HepG2 (cell line): ENCODE measurements around the gene TARDBP. TPM values are rescaled to one million over a fixed set of nuclear protein-coding genes. Genes with fewer than 3 reads are reported as not detected.

Source experiments
- ATAC-seq: fragments of 200-7000 bp; cut with Tn5 transposase; 3 replicates; pipeline ENCODE4 v1.9.1; 2020; ENCODE audit warnings: mild to moderate bottlenecking, moderate library complexity
- BruUV-seq: library from RNA; stranded (reverse); fragments of 400-500 nt; replicated peaks from 2 replicates; lab custom pipeline; 2021; lab: Mats Ljungman, UMichigan
- CTCF ChIA-PET: fragments of 300-600 bp; formaldehyde crosslinking; extraction: SDS; loops from one replicate; lab custom pipeline; 2021; ENCODE audit warnings: low total read pairs, inconsistent platforms, low intra/inter-chr PET ratio; lab: Yijun Ruan, JAX
- POLR2A ChIA-PET: fragments of 350-600 bp; sonication (Branson Sonifier 250); formaldehyde crosslinking; loops from one replicate; lab custom pipeline; 2020; ENCODE audit warnings: antibody characterized with exemption, inconsistent platforms; lab: Yijun Ruan, JAX
- DNase-seq: peaks from one replicate; pipeline ENCODE4 v3.0.0-alpha.2; 2015; ENCODE audit warnings: low spot score
- FAIRE-seq: peaks from 3 replicates; lab custom pipeline; 2011; peaks lifted over from hg19 to GRCh38; lab: Jason Lieb, UNC
- H2AFZ ChIP-seq: one replicate; pipeline ENCODE4 v1.6.1; 2011; ENCODE audit warnings: low read length, inconsistent platforms
- H3K27ac ChIP-seq: fragments of 300-600 bp; 3 replicates; pipeline ENCODE4 v1.8.0; 2011; ENCODE audit warnings: mixed run types, mild to moderate bottlenecking, mixed read lengths, low read length, inconsistent platforms; ENCODE audit not compliant: insufficient read depth; ENCODE audit errors: extremely low read length
- H3K27me3 ChIP-seq, 2 experiments: fragments of 200-600 bp in 1 of 2; 2 replicates in 1 of 2; 3 replicates in 1 of 2; pipeline versions ENCODE4 v1.6.0 to v1.8.0; 2011; ENCODE audit warnings: low read length in 2 of 2, mild to moderate bottlenecking in 2 of 2, moderate library complexity in 2 of 2, inconsistent platforms in 1 of 2; ENCODE audit not compliant: insufficient read depth in 2 of 2, control insufficient read depth in 1 of 2
- H3K36me3 ChIP-seq, 2 experiments: fragments of 200-600 bp in 1 of 2; replicated peaks in 1 of 2; 2 replicates in 1 of 2; 3 replicates in 1 of 2; pipeline versions ENCODE4 v1.5.1 to v1.8.0; 2011; ENCODE audit warnings: low read length in 2 of 2, inconsistent platforms in 1 of 2; ENCODE audit not compliant: insufficient read depth in 2 of 2, control insufficient read depth in 1 of 2
- H3K4me1 ChIP-seq: 2 replicates; pipeline ENCODE4 v1.5.1; 2012; ENCODE audit warnings: low read length, inconsistent platforms; ENCODE audit not compliant: insufficient read depth
- H3K4me2 ChIP-seq: 2 replicates; pipeline ENCODE4 v1.6.0; 2011; ENCODE audit warnings: low read depth, low read length, inconsistent platforms
- H3K4me3 ChIP-seq, 3 experiments: fragments of 200-600 bp in 1 of 3; sonication (generic), shearing (Covaris generic) in 1 of 3; replicated peaks in 1 of 3; 2 replicates each; pipeline ENCODE4 v1.5.1; 2011 to 2016; ENCODE audit warnings: low read length in 3 of 3, inconsistent platforms in 2 of 3, low read depth in 2 of 3, mild to moderate bottlenecking in 2 of 3, control low read depth in 1 of 3, mixed read lengths in 1 of 3; ENCODE audit not compliant: insufficient read depth in 1 of 3
- H3K79me2 ChIP-seq: one replicate; pipeline ENCODE4 v1.6.1; 2011; ENCODE audit warnings: low read length, inconsistent platforms; ENCODE audit not compliant: insufficient read depth
- H3K9ac ChIP-seq: 2 replicates; pipeline ENCODE4 v1.6.0; 2011; ENCODE audit warnings: mild to moderate bottlenecking, low read depth, low read length, inconsistent platforms; ENCODE audit not compliant: insufficient read depth
- H3K9me3 ChIP-seq: 2 replicates; pipeline ENCODE4 v1.5.1; 2012; ENCODE audit warnings: mild to moderate bottlenecking, low read length
- H4K20me1 ChIP-seq: 2 replicates; pipeline ENCODE4 v1.6.0; 2011; ENCODE audit warnings: inconsistent platforms, mild to moderate bottlenecking, low read length, moderate library complexity; ENCODE audit not compliant: insufficient read depth
- ARNTL ChIP-seq: sonication (generic); formaldehyde crosslinking; IDR thresholded peaks from 2 replicates; pipeline ENCODE4 v1.4.0; 2020; ENCODE audit warnings: mild to moderate bottlenecking, missing genetic modification reagents
- CHD2 ChIP-seq: IDR thresholded peaks from 2 replicates; pipeline ENCODE4 v1.6.1; 2011; ENCODE audit warnings: low read depth, low read length, improper control_type of control experiment
- DNMT3B ChIP-seq: conservative IDR thresholded peaks from 2 replicates; pipeline ENCODE4 v1.6.1; 2016; ENCODE audit warnings: missing biosample characterization, control low read depth
- ELF1 ChIP-seq: sonication (generic); formaldehyde crosslinking; IDR thresholded peaks from 2 replicates; pipeline ENCODE4 v1.4.0; 2020; ENCODE audit warnings: missing genetic modification reagents
- FOXJ3 ChIP-seq: sonication (generic); formaldehyde crosslinking; IDR thresholded peaks from 2 replicates; pipeline ENCODE4 v1.4.0; 2020; ENCODE audit warnings: missing genetic modification reagents, mild to moderate bottlenecking, borderline replicate concordance
- HMGXB3 ChIP-seq: sonication (generic); formaldehyde crosslinking; IDR thresholded peaks from 2 replicates; pipeline ENCODE4 v1.4.0; 2020; ENCODE audit warnings: missing genetic modification reagents, borderline replicate concordance
- MAFF ChIP-seq: IDR thresholded peaks from 2 replicates; pipeline ENCODE4 v1.6.1; 2011; ENCODE audit warnings: low read depth, low read length, improper control_type of control experiment
- MED8 ChIP-seq: sonication (generic); formaldehyde crosslinking; IDR thresholded peaks from 2 replicates; pipeline ENCODE4 v1.8.1; 2023; ENCODE audit warnings: mild to moderate bottlenecking, missing genetic modification reagents; ENCODE audit not compliant: insufficient replicate concordance
- NCOA2 ChIP-seq: sonication (generic); formaldehyde crosslinking; IDR thresholded peaks from 2 replicates; pipeline ENCODE4 v1.8.0; 2022; ENCODE audit warnings: inconsistent platforms
- PPARG ChIP-seq: conservative IDR thresholded peaks from 2 replicates; pipeline ENCODE4 v1.6.1; 2016; ENCODE audit warnings: missing biosample characterization, missing genetic modification reagents
- SCMH1 ChIP-seq: sonication (generic); formaldehyde crosslinking; IDR thresholded peaks from 2 replicates; pipeline ENCODE4 v1.9.0; 2021; ENCODE audit warnings: missing genetic modification reagents, mild to moderate bottlenecking, borderline replicate concordance
- SIX4 ChIP-seq: sonication (generic); formaldehyde crosslinking; IDR thresholded peaks from 2 replicates; pipeline ENCODE4 v1.4.0; 2020; ENCODE audit warnings: missing genetic modification reagents
- SNAPC2 ChIP-seq: sonication (generic); formaldehyde crosslinking; IDR thresholded peaks from 2 replicates; pipeline ENCODE4 v1.8.1; 2022; ENCODE audit warnings: mild to moderate bottlenecking, missing genetic modification reagents
- TFAP4 ChIP-seq: sonication (generic); IDR thresholded peaks from 2 replicates; pipeline ENCODE4 v1.6.1; 2016; ENCODE audit warnings: low read depth, borderline replicate concordance
- THAP8 ChIP-seq: sonication (generic); formaldehyde crosslinking; IDR thresholded peaks from 2 replicates; pipeline ENCODE4 v1.5.1; 2020; ENCODE audit warnings: missing genetic modification reagents, mild to moderate bottlenecking, borderline replicate concordance
- ZMYM3 ChIP-seq: sonication (generic); formaldehyde crosslinking; IDR thresholded peaks from 2 replicates; pipeline ENCODE4 v1.5.1; 2020; ENCODE audit warnings: mild to moderate bottlenecking, missing genetic modification reagents
- ZNF101 ChIP-seq: sonication (generic); formaldehyde crosslinking; IDR thresholded peaks from 2 replicates; pipeline ENCODE4 v1.4.0; 2020; ENCODE audit warnings: mild to moderate bottlenecking, low read depth, missing genetic modification reagents, borderline replicate concordance
- ZNF121 ChIP-seq: sonication (generic); formaldehyde crosslinking; IDR thresholded peaks from 2 replicates; pipeline ENCODE4 v1.5.0; 2020; ENCODE audit warnings: mild to moderate bottlenecking, missing genetic modification reagents
- ZNF263 ChIP-seq: sonication (generic); formaldehyde crosslinking; IDR thresholded peaks from 2 replicates; pipeline ENCODE4 v1.4.0; 2020; ENCODE audit warnings: missing genetic modification reagents
- ZNF350 ChIP-seq: sonication (generic); formaldehyde crosslinking; IDR thresholded peaks from 2 replicates; pipeline ENCODE4 v1.4.0; 2020; ENCODE audit warnings: mild to moderate bottlenecking, low read depth, missing genetic modification reagents, borderline replicate concordance
- ZNF354B ChIP-seq: sonication (generic); formaldehyde crosslinking; IDR thresholded peaks from 2 replicates; pipeline ENCODE4 v1.8.0; 2022; ENCODE audit warnings: mild to moderate bottlenecking, missing genetic modification reagents
- ZNF776 ChIP-seq: sonication (generic); formaldehyde crosslinking; IDR thresholded peaks from 2 replicates; pipeline ENCODE4 v1.4.0; 2020; ENCODE audit warnings: mild to moderate bottlenecking, missing genetic modification reagents
- ZNF780A ChIP-seq: sonication (generic); formaldehyde crosslinking; IDR thresholded peaks from 2 replicates; pipeline ENCODE4 v1.8.0; 2022; ENCODE audit warnings: mild to moderate bottlenecking, missing genetic modification reagents, moderate library complexity
- WGBS: methylation state at CpG from one replicate; pipeline ENCODE4 v1.1.6; 2017; ENCODE audit warnings: low lambda C conversion rate; 5-methylcytosine and 5-hydroxymethylcytosine counted together
- in situ Hi-C: cut with HindIII; loops from 2 replicates; pipeline ENCODE4 v1.10.0; 2017; ENCODE audit warnings: low pct_unique_long_range_greater_than_20kb; ENCODE audit not compliant: extremely low pct_ligation_motif_present
- intact Hi-C: fragments of 100-400 bp; cut with micrococcal nuclease; formaldehyde crosslinking; loops from one replicate; pipeline ENCODE4 v1.10.0; 2022; ENCODE audit not compliant: unreplicated experiment
- polyA plus RNA-seq, 8 experiments: library from polyadenylated mRNA; depleted of rRNA in 3 of 8; stranded (reverse) in 7 of 8; unstranded in 1 of 8; fragments of >200 nt; fragmentation: Illumina TruSeq in 4 of 8; extraction: Trizol in 4 of 8; gene quantifications; 2 replicates each; pipeline versions ENCODE4 v1.2.1 to v1.2.3, GENCODE V29; 2011 to 2016; ENCODE audit warnings: low read depth in 4 of 8, missing spikeins in 1 of 8, mixed read lengths in 1 of 8; ENCODE audit not compliant: insufficient read depth in 1 of 8
- total RNA-seq, 5 experiments: library from RNA; depleted of rRNA; stranded (reverse); fragments of >200 nt; fragmentation: Illumina TruSeq; extraction: Trizol; gene quantifications; 2 replicates each; pipeline ENCODE4 v1.2.3, GENCODE V29; 2016; ENCODE audit warnings: low read depth in 1 of 5

The TARDBP gene
- total and polyA plus RNA-seq, 2 of the 13 experiments (the other 11 are each of a cell fraction or from before 2014, with no cell fraction given), result 62.4 to 93.0 TPM

- DNase-seq (no peak), ATAC-seq (no peak; the same call in 2 of the 3 replicates), FAIRE-seq (no peak)
- POLR2A ChIA-PET, result no interaction called here
- no TSS peak for BruUV-seq
- H3K36me3 ChIP-seq, result peaks cover 6 to 41% of the 10 kb centered on the region in 2 experiments
- H3K27ac ChIP-seq, result no peak overlapping the region
- in situ Hi-C loops, result loop anchor here (25.0 kb wide), 1 partner anchor 610 kb away; no protein-coding TSS in a partner anchor
- no peak overlapping the region for H3K9ac ChIP-seq
- no peaks in the 10 kb centered on the region for H3K79me2 ChIP-seq
- H4K20me1 ChIP-seq, result no peaks in the 10 kb centered on the region; the same call in 1 of the 2 replicates
- intact Hi-C loops, result no loop called here
- no peak overlapping the region for H3K4me2 ChIP-seq
- CTCF ChIA-PET, result no interaction called here
- no peak overlapping the region for H2AFZ ChIP-seq
- H3K27me3 ChIP-seq, result no peaks in the 10 kb centered on the region
- WGBS, result 97% methylated on average over 5 of the region's 5 CpGs
- H3K4me1 ChIP-seq, result no peaks in the 10 kb centered on the region
- no peaks in the 10 kb centered on the region for H3K9me3 ChIP-seq
- no peak overlapping the region for H3K4me3 ChIP-seq
- no peak for TF ChIP-seq DNMT3B (CRISPR knock-in tag)
- no peak for TF ChIP-seq SCMH1 (CRISPR knock-in tag)
- no peak for TF ChIP-seq MED8 (CRISPR knock-in tag)
- TF ChIP-seq ZNF776 (CRISPR knock-in tag), result no peak
- TF ChIP-seq PPARG (CRISPR knock-in tag), result no peak
- no peak for TF ChIP-seq CHD2
- no peak for TF ChIP-seq SIX4 (CRISPR knock-in tag)
- TF ChIP-seq NCOA2, result no peak
- no peak for TF ChIP-seq ELF1 (CRISPR knock-in tag)
- TF ChIP-seq THAP8 (CRISPR knock-in tag), result no peak
- no peak for TF ChIP-seq ZNF350 (CRISPR knock-in tag)
- no peak for TF ChIP-seq TFAP4
- no peak for TF ChIP-seq ZNF101 (CRISPR knock-in tag)
- no peak for TF ChIP-seq ZMYM3 (CRISPR knock-in tag)
- TF ChIP-seq ARNTL (CRISPR knock-in tag), result no peak
- TF ChIP-seq HMGXB3 (CRISPR knock-in tag), result no peak
- TF ChIP-seq FOXJ3 (CRISPR knock-in tag), result no peak
- TF ChIP-seq ZNF780A (CRISPR knock-in tag), result no peak
- TF ChIP-seq ZNF263 (CRISPR knock-in tag), result no peak
- no peak for TF ChIP-seq MAFF
- no peak for TF ChIP-seq SNAPC2 (CRISPR knock-in tag)
- TF ChIP-seq ZNF354B (CRISPR knock-in tag), result no peak
- no peak for TF ChIP-seq ZNF121 (CRISPR knock-in tag)
Measured at GRCh38 chr1:11026903-11027302, 14.4 kb downstream of the TARDBP start.
